Prostate gland (tissue), 2 donors: ENCODE data around the gene RNF126. TPM values are rescaled to one million over a fixed set of nuclear protein-coding genes. Genes with fewer than 3 reads are reported as not detected.

ENCODE experiments used
- DNase-seq: peaks from one replicate; pipeline ENCODE4 v3.0.0-alpha.2; 2019; ENCODE audit warnings: low spot score
- H3K27ac ChIP-seq, 2 donors: fragments of 200-600 bp; sonication (generic); 2 replicates each; pipeline ENCODE4 v1.5.1; 2017 to 2019
- H3K27me3 ChIP-seq: fragments of 200-600 bp; sonication (generic); replicated peaks from 2 replicates; pipeline ENCODE4 v1.5.1; 2019; ENCODE audit not compliant: insufficient read depth
- H3K36me3 ChIP-seq, 2 donors: fragments of 200-600 bp; sonication (generic); 1 replicate in 1 of 2; 2 replicates in 1 of 2; pipeline versions ENCODE4 v1.5.1 to v1.8.1; 2017 to 2019
- H3K4me1 ChIP-seq: fragments of 200-600 bp; sonication (generic); replicated peaks from 2 replicates; pipeline ENCODE4 v1.5.1; 2019
- H3K4me3 ChIP-seq, 2 donors: fragments of 200-600 bp; sonication (generic); 2 replicates each; pipeline ENCODE4 v1.5.1; 2017 to 2019
- H3K9me3 ChIP-seq: fragments of 200-600 bp; sonication (generic); 2 replicates; pipeline ENCODE4 v1.5.1; 2017
- POLR2A ChIP-seq: fragments of 450-650 bp; IDR thresholded peaks from one replicate; pipeline ENCODE4 v1.6.1; 2016; ENCODE audit warnings: antibody characterized with exemption, mild to moderate bottlenecking
- POLR2AphosphoS5 ChIP-seq: sonication (generic); formaldehyde crosslinking; IDR thresholded peaks from one replicate; pipeline ENCODE4 v1.6.1; 2017; ENCODE audit warnings: antibody characterized with exemption
- WGBS: methylation state at CpG from one replicate; pipeline ENCODE4 v1.1.5; 2018; 5-methylcytosine and 5-hydroxymethylcytosine counted together
- intact Hi-C: fragments of 100-400 bp; cut with DNase I; formaldehyde crosslinking; loops from one replicate; pipeline ENCODE4 v1.14.2; 2022
- total RNA-seq, 2 donors: library from RNA; depleted of rRNA; stranded (reverse); fragments of >200 nt; gene quantifications; one replicate each; pipeline ENCODE4 v1.1.0, GENCODE V29; 2016
- TF ChIP-seq, protein P1 (sequence below), 4 experiments: fragments of 200-600 bp in 2 of 4; fragments of 450-650 bp in 2 of 4; sonication (generic) in 2 of 4; IDR thresholded peaks; 1 replicate in 3 of 4; 2 replicates in 1 of 4; pipeline ENCODE4 v1.5.1; 2016 to 2019; ENCODE audit warnings: antibody characterized with exemption in 4 of 4, mild to moderate bottlenecking in 2 of 4, moderate library complexity in 2 of 4

The RNF126 gene
- total RNA-seq, 2 donors from 2014 or later = 70.7 to 109 TPM

DNA sequence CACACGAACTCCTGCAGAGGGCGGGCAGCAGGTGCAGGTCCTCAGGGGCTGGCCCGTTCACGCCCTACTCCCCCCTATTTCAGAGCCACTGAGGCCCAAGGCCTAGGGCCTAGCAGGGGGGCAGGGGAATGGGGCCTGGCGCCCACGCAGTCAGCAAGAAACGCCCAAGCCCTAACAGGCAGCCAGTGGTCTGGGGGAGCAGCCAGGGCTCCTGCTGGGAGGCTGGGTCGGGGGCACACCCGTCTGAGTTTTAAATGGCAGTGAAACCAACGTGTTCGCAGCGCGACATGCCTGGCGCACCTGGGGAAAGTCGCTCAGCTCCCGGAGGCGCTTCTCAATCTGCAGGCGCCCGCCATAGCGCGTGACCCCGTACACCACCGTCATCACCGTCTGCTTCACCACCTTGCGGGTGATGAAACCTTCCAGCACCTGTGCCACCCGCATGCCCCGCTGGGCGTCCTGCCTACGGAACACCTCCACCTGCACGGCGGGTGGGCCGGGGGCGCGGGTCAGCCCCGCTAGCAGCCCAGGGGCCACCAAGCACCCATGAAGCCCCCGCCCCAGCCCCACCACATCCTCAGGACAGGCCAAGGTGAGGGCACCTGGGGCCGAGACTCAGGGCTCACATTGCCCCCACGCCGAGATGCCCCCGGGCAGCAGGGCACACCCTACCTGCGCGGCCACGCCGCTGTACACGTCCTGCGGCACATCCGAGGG, 43.6 kb downstream of the RNF126 start:
- no peak overlapping the region for H3K4me3 ChIP-seq
- no peak for DNase-seq
- peaks cover 0 to 22% of the 10 kb centered on the region in 2 donors for H3K36me3 ChIP-seq
- WGBS = 94% methylated on average over 44 of the region's 47 CpGs
- H3K9me3 ChIP-seq = no peaks in the 10 kb centered on the region
- intact Hi-C loops = no loop called here
- H3K4me1 ChIP-seq = no peaks in the 10 kb centered on the region
- TF ChIP-seq POLR2A = no peak
- TF ChIP-seq, protein P1, sequence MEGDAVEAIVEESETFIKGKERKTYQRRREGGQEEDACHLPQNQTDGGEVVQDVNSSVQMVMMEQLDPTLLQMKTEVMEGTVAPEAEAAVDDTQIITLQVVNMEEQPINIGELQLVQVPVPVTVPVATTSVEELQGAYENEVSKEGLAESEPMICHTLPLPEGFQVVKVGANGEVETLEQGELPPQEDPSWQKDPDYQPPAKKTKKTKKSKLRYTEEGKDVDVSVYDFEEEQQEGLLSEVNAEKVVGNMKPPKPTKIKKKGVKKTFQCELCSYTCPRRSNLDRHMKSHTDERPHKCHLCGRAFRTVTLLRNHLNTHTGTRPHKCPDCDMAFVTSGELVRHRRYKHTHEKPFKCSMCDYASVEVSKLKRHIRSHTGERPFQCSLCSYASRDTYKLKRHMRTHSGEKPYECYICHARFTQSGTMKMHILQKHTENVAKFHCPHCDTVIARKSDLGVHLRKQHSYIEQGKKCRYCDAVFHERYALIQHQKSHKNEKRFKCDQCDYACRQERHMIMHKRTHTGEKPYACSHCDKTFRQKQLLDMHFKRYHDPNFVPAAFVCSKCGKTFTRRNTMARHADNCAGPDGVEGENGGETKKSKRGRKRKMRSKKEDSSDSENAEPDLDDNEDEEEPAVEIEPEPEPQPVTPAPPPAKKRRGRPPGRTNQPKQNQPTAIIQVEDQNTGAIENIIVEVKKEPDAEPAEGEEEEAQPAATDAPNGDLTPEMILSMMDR (IDR thresholded peaks at IDR 0.05) = no peak
- no peak for TF ChIP-seq POLR2AphosphoS5
- no peak overlapping the region for H3K27ac ChIP-seq
- no peaks in the 10 kb centered on the region for H3K27me3 ChIP-seq

DNA sequence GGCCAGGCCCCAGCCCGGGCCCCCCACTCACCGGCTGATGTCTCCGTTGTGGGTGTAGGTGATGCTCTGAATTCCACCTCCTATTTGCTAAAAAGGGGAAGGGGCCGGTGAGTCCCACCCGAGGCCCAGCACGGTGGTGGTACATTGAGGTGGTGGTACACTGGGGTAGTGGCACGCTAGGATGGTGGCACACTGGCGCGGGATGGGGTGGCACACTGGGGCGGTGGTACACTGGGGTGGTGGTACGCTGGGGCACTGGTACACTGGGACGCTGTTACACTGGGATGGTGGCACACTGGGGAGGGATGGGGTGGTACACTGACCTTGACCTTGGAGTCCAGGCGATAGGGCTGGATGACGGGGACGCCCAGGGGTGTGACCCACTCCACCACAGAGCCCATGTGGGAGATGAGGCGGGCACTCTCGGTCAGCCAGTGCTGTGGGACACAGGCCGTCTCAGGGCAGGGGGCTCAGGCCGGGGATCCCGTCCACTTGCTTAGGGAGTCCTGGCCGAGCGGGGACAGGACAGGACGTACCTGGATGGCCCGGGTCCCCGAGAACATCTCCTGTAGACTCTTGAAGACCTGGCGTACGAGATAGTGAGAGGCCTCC, 44.2 kb downstream of the RNF126 start:
- Histone ChIP-seq H3K27me3 (no peaks in the 10 kb centered on the region), H3K27ac (no peak overlapping the region), H3K4me1 (no peaks in the 10 kb centered on the region), H3K4me3 (no peak overlapping the region), H3K9me3 (no peaks in the 10 kb centered on the region), H3K36me3 (peaks cover 0 to 22% of the 10 kb centered on the region in 2 donors)
- no peak for TF ChIP-seq POLR2A
- TF ChIP-seq POLR2AphosphoS5 = no peak
- TF ChIP-seq, protein P1 (IDR thresholded peaks at IDR 0.05) = no peak
- 96% methylated on average over 25 of the region's 27 CpGs for WGBS
- intact Hi-C loops = no loop called here
- DNase-seq = no peak

DNA sequence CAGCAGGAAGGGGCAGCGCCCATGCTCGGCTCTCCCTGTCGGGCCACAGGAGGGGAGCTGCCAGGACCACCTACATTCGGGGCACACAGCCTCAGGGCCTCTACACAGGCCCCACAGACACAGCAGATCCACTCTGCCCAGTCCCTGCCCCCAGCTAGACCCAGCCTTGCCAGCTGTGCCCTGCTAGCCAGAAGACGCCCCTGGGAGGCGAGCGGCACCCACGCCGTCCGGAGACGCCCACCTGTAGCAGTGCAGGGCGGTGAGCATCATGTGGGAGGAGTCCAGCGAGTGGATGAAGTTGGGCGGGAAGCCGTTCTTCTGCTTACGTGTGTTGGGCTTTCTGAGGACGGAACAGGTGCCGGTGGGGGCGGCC, 44.8 kb downstream of the RNF126 start:
- intact Hi-C loops = no loop called here
- Histone ChIP-seq H3K36me3 (peaks cover 0 to 22% of the 10 kb centered on the region in 2 donors), H3K4me1 (no peaks in the 10 kb centered on the region), H3K27me3 (no peaks in the 10 kb centered on the region), H3K27ac (no peak overlapping the region), H3K4me3 (no peak overlapping the region), H3K9me3 (no peaks in the 10 kb centered on the region)
- TF ChIP-seq POLR2AphosphoS5 (no peak), POLR2A (no peak)
- TF ChIP-seq, protein P1 (IDR thresholded peaks at IDR 0.05) = no peak
- no peak for DNase-seq
- 90% methylated on average over 16 of the region's 19 CpGs for WGBS

DNA sequence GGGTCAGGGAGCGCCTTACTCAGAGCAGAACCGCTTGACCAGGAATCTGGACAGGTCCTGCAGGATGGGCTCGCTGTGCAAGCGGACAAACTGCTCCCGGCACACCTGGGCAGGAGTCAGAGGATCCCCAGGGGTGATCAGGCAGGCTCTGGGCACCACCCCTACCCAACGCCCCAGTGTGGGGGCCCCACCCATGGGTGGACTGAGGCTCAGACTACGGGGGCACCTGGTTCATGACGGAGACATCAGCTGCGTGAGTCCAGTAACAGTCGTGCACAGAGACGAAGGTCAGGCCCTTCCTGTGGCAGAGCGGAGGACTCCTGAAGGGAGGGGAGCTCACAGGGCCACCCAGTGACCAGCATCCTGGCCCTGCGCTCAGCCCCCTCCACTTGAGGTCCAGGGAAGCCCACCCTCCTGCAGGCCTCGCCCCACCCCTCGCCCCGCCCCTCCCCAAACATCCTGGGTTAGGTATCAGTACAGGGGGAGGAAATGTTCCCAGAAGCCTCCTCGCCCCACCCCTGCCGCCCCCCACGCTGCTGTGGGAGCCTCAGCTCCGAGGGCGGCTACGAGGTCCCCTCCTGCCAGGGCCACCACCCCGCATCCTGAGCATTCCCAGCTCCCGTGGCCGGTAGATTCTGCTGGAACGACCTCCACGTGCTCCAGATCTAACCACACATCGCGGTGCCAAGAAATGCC, 45.3 kb downstream of the RNF126 start:
- TF ChIP-seq, protein P1 (IDR thresholded peaks at IDR 0.05) = no peak
- TF ChIP-seq POLR2A (no peak), POLR2AphosphoS5 (no peak)
- Histone ChIP-seq H3K4me3 (no peak overlapping the region), H3K36me3 (peaks cover 0 to 22% of the 10 kb centered on the region in 2 donors), H3K4me1 (no peaks in the 10 kb centered on the region), H3K27ac (no peak overlapping the region), H3K9me3 (no peaks in the 10 kb centered on the region), H3K27me3 (no peaks in the 10 kb centered on the region)
- WGBS = 83% methylated on average over 28 of the region's 29 CpGs
- no peak for DNase-seq
- intact Hi-C loops = no loop called here
